ENCODE measurements around the gene STPG4.
A peak's percentile ranks its signal among the peaks of the same experiment; 100 is the strongest.

Gene STPG4

DNA sequence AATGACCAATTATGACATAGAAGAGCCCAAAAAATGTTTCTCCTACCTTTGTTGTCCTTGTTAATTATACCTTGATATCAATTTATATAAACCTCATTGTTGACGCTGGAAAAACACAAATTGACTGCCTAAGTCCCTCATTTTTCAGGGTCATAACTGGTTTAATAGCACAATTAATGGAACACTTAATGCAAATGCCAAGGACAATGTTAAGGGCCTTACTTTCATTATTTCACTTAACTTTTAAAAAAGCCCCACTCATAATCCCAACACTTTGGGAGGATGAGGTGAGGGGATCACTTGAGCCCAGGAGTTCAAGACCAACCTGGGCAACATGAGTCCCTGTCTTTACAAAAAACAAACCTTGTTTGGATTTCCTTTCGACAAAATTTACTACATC lies 3.5 kb upstream of the STPG4 start:
- H3K9me3 ChIP-seq (ENCODE audit: control insufficient read depth, insufficient read depth, low read length) = no peaks in the 10 kb centered on the region
- no peaks in the 10 kb centered on the region for H3K4me1 ChIP-seq (ENCODE audit: control insufficient read depth, insufficient read depth, low read length)
- no peak overlapping the region for H3K9ac ChIP-seq (ENCODE audit: low read depth, low read length)
- no peak overlapping the region for H3K27ac ChIP-seq (ENCODE audit: low read depth, low read length)
- H3K27me3 ChIP-seq (ENCODE audit: control insufficient read depth, insufficient read depth, low read length) = no peaks in the 10 kb centered on the region
- peaks cover 55% of the 10 kb centered on the region for H3K36me3 ChIP-seq (ENCODE audit: control insufficient read depth, insufficient read depth, low read length)
- H3K4me3 ChIP-seq (ENCODE audit: low read depth, low read length) = no peak overlapping the region

DNA sequence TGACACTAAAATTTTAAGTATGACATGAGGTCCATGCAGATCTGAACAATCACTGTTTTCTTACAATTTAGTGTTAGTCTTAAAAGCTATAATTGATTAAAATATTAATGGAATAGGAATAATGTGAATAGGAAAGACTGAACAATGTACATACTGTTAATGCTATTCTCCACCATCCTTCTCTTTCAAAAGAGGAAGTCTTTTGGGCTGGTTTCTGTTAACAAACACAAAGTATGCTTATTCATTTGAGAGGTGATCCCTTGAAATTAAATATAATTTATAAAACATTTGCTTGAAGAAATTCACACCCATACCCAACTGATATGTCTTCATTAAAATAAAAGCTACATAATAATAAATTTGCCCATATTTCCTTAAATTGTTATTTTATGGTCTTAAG lies 2.3 kb downstream of the STPG4 start:
- Histone ChIP-seq H3K4me1 (ENCODE audit: control insufficient read depth, insufficient read depth, low read length) (no peaks in the 10 kb centered on the region), H3K27ac (ENCODE audit: low read depth, low read length) (no peak overlapping the region), H3K36me3 (ENCODE audit: control insufficient read depth, insufficient read depth, low read length) (peaks cover 32% of the 10 kb centered on the region), H3K9ac (ENCODE audit: low read depth, low read length) (no peak overlapping the region), H3K4me3 (ENCODE audit: low read depth, low read length) (no peak overlapping the region), H3K27me3 (ENCODE audit: control insufficient read depth, insufficient read depth, low read length) (no peaks in the 10 kb centered on the region), H3K9me3 (ENCODE audit: control insufficient read depth, insufficient read depth, low read length) (no peaks in the 10 kb centered on the region)

DNA sequence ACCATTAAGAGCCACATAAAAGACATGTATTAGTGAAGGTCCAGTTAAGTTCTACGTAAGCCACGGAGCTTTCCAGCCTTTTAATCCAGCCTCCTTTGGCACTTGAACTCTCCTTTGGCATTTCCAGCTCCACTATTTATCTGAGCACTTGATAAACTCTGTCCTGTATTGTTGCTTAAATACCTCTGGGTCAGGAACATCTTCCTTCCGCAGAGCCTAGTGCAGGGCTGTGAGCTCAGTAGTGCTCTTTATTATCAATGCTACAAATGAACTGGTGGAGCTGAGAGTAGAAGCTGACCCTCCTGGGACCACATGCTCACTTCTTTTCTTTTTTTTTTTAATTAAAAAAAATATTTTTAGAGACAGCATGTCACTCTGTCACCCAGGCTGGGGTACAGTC lies 4.9 kb downstream of the STPG4 start:
- no peaks in the 10 kb centered on the region for H3K4me1 ChIP-seq (ENCODE audit: control insufficient read depth, insufficient read depth, low read length)
- H3K27ac ChIP-seq (ENCODE audit: low read depth, low read length) = no peak overlapping the region
- H3K9ac ChIP-seq (ENCODE audit: low read depth, low read length) = no peak overlapping the region
- peaks cover 36% of the 10 kb centered on the region for H3K36me3 ChIP-seq (ENCODE audit: control insufficient read depth, insufficient read depth, low read length)
- H3K9me3 ChIP-seq (ENCODE audit: control insufficient read depth, insufficient read depth, low read length) = no peaks in the 10 kb centered on the region
- H3K27me3 ChIP-seq (ENCODE audit: control insufficient read depth, insufficient read depth, low read length) = no peaks in the 10 kb centered on the region
- H3K4me3 ChIP-seq (ENCODE audit: low read depth, low read length) = no peak overlapping the region

DNA sequence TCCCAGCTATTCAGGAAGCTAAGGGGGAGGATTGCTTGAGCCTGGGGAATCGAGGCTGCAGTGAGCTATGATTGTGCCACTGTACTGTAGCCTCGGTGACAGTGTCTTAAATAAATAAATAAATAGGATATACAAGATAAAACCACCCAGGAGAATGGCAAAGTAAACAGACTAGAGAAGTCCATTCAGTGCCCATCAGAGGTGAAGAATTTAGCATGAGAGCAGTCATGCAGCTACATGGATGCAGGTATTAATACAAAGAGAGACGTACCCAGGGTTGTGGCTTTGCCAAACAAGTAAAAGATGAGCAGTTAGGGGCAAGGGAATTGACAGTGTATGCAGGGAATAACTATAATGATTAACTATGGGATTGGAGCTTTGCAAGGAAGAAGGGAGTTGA lies 8.1 kb downstream of the STPG4 start:
- Histone ChIP-seq H3K4me1 (ENCODE audit: control insufficient read depth, insufficient read depth, low read length) (no peaks in the 10 kb centered on the region), H3K9ac (ENCODE audit: low read depth, low read length) (no peak overlapping the region), H3K9me3 (ENCODE audit: control insufficient read depth, insufficient read depth, low read length) (no peaks in the 10 kb centered on the region), H3K27me3 (ENCODE audit: control insufficient read depth, insufficient read depth, low read length) (no peaks in the 10 kb centered on the region), H3K27ac (ENCODE audit: low read depth, low read length) (no peak overlapping the region), H3K4me3 (ENCODE audit: low read depth, low read length) (no peak overlapping the region), H3K36me3 (ENCODE audit: control insufficient read depth, insufficient read depth, low read length) (peaks cover 27% of the 10 kb centered on the region)

DNA sequence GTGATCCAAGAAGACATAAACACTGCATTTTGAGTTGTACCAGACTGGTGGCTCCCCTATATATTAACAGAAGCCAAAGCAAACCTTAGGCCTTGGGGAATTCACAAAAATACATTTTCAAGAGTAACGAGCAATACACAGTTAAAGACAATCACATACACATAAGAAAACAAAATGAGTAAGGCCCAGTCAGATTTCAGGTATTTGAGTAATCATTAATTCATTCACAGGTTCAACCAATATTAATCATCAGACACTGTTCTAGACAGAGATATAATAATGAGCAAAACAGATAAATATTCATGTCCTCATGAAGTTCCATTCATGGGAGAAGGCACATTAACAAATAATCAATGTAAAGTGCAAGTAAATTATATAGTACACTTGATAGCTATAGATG lies 9.6 kb downstream of the STPG4 start:
- H3K27me3 ChIP-seq (ENCODE audit: control insufficient read depth, insufficient read depth, low read length) = no peaks in the 10 kb centered on the region
- H3K4me3 ChIP-seq (ENCODE audit: low read depth, low read length) = no peak overlapping the region
- H3K36me3 ChIP-seq (ENCODE audit: control insufficient read depth, insufficient read depth, low read length) = peaks cover 21% of the 10 kb centered on the region
- H3K9ac ChIP-seq (ENCODE audit: low read depth, low read length) = no peak overlapping the region
- H3K4me1 ChIP-seq (ENCODE audit: control insufficient read depth, insufficient read depth, low read length) = no peaks in the 10 kb centered on the region
- H3K27ac ChIP-seq (ENCODE audit: low read depth, low read length) = no peak overlapping the region
- no peaks in the 10 kb centered on the region for H3K9me3 ChIP-seq (ENCODE audit: control insufficient read depth, insufficient read depth, low read length)

DNA sequence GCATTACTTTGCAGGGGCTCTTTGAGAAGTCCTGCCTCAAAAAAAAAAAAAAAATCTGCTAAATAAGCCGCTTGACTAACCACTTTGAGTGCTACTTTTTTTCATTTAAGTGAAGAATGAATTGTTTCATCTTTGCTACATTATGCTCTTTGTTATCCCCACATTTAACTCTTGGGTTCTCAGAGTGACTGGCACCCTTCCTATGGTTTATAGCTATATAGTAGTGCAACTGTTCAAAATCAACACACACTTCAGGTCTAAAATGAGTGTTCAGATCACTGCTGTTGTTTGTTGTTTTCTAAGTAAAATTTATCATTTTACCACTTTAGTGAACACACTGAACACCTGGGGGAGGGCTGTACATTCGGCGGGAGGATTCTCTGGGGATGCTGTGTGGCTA lies 13.6 kb downstream of the STPG4 start:
- Histone ChIP-seq H3K36me3 (ENCODE audit: control insufficient read depth, insufficient read depth, low read length) (0 out of 2 replicates have a peak, but pooled peaks cover 5% of the 10 kb centered on the region), H3K27me3 (ENCODE audit: control insufficient read depth, insufficient read depth, low read length) (no peaks in the 10 kb centered on the region), H3K4me3 (ENCODE audit: low read depth, low read length) (no peak overlapping the region)

DNA sequence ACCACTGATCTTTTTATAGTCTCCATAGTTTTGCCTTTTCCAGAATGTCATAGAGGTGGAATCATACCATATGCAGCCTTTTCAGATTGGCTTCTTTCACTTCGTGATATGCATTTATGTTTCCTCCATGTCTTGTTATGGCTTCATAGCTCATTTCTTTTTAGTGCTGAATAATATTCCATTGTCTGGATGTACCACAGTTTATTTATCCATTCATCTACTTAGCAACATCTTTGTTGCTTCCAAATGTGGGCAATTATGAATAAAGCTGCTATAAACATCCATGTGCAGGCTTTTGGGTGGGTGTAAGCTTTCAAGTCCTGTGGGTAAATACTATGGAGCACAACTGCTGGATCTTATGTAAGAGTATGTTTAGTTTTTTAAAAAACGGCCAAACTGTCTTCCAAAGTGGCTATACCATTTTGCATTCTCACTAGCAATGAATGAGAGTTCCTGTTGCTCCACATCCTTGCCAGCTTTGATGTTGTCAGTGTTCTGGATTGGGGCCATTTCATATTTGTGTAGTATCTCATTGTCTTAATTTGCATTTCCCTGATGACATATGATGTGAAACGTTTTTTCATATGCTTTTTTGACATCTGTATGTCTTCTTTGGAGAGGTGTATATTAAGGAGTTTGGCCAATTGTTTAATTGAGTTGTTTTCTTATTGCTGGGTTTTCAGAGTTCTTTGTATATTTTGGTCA lies 20.6 kb downstream of the STPG4 start:
- Histone ChIP-seq H3K27me3 (ENCODE audit: control insufficient read depth, insufficient read depth, low read length) (no peaks in the 10 kb centered on the region), H3K27ac (ENCODE audit: low read depth, low read length) (no peak overlapping the region), H3K9ac (ENCODE audit: low read depth, low read length) (no peak overlapping the region)

More for the DNA sequence above, 13.6 kb downstream of the STPG4 start:
- Histone ChIP-seq H3K4me1 (ENCODE audit: control insufficient read depth, insufficient read depth, low read length) (no peaks in the 10 kb centered on the region), H3K9me3 (ENCODE audit: control insufficient read depth, insufficient read depth, low read length) (no peaks in the 10 kb centered on the region), H3K9ac (ENCODE audit: low read depth, low read length) (no peak overlapping the region), H3K27ac (ENCODE audit: low read depth, low read length) (no peak overlapping the region)

DNA sequence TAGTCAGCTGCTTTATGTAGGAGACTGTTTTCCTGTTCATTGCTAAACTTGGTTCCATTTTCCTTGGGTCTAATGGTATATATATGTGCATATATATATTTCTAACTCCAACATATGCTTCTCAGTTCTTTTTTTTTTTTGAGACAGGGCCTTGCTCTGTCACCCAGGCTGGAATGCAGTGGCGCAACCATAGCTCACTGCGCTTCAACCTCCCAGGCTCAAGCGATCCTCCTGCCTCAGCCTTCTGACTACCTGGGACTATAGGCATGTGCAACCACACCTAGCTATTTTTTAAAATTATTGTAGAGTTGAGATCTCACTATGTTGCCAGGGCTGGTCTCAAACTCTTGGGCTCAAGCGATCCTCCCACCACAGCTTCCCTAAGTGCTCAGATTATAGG lies 22.1 kb downstream of the STPG4 start:
- Histone ChIP-seq H3K27ac (ENCODE audit: low read depth, low read length) (no peak overlapping the region), H3K27me3 (ENCODE audit: control insufficient read depth, insufficient read depth, low read length) (no peaks in the 10 kb centered on the region), H3K4me1 (ENCODE audit: control insufficient read depth, insufficient read depth, low read length) (peaks cover 11% of the 10 kb centered on the region; the same call in 1 of the 2 replicates), H3K9ac (ENCODE audit: low read depth, low read length) (no peak overlapping the region), H3K9me3 (ENCODE audit: control insufficient read depth, insufficient read depth, low read length) (no peaks in the 10 kb centered on the region; the same call in 1 of the 2 replicates), H3K36me3 (ENCODE audit: control insufficient read depth, insufficient read depth, low read length) (no peaks in the 10 kb centered on the region), H3K4me3 (ENCODE audit: low read depth, low read length) (no peak overlapping the region)

More for the DNA sequence above, 20.6 kb downstream of the STPG4 start:
- Histone ChIP-seq H3K4me3 (ENCODE audit: low read depth, low read length) (no peak overlapping the region), H3K36me3 (ENCODE audit: control insufficient read depth, insufficient read depth, low read length) (no peaks in the 10 kb centered on the region), H3K9me3 (ENCODE audit: control insufficient read depth, insufficient read depth, low read length) (no peaks in the 10 kb centered on the region; the same call in 1 of the 2 replicates), H3K4me1 (ENCODE audit: control insufficient read depth, insufficient read depth, low read length) (peaks cover under 1% of the 10 kb centered on the region; the same call in 1 of the 2 replicates)

DNA sequence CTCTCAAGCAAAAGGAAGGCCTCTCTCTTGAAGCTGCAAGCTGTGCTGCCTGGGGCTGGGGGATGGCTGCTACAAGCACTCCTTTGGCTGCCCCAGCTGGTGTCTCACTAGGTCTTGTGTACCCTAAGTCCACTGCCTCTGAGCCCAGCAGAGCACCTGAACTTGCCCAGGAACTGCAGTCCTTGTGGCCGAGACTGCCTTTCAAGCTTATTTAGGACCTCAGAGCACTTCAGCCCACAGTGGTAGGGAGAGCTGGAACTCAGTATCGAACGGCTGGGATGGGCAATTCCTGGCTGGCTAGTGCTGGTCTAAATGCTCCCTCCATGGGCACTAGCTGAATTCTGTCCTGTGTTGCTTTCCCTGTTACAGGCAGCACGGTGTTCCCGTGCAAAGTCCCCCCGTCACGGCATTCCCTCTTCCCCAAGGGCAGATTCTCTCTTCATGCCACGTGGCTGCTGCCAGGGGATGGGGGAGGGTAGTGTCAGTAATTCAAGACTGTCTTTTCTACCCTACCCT lies 25.9 kb downstream of the STPG4 start:
- Histone ChIP-seq H3K36me3 (ENCODE audit: control insufficient read depth, insufficient read depth, low read length) (no peaks in the 10 kb centered on the region), H3K9ac (ENCODE audit: low read depth, low read length) (0 out of 2 replicates have a peak overlapping the region, but pooled peaks have one; percentile 11), H3K4me3 (ENCODE audit: low read depth, low read length) (no peak overlapping the region), H3K27me3 (ENCODE audit: control insufficient read depth, insufficient read depth, low read length) (no peaks in the 10 kb centered on the region), H3K27ac (ENCODE audit: low read depth, low read length) (no peak overlapping the region), H3K9me3 (ENCODE audit: control insufficient read depth, insufficient read depth, low read length) (no peaks in the 10 kb centered on the region), H3K4me1 (ENCODE audit: control insufficient read depth, insufficient read depth, low read length) (peaks cover 11% of the 10 kb centered on the region; the same call in 1 of the 2 replicates)

GRCh38 chr2:47128705-47129104 lies 26.4 kb downstream of the STPG4 start:
- Histone ChIP-seq H3K27ac (ENCODE audit: low read depth, low read length) (no peak overlapping the region), H3K4me3 (ENCODE audit: low read depth, low read length) (no peak overlapping the region)

GRCh38 chr2:47127862-47128543 lies 27.1 kb downstream of the STPG4 start:
- no peaks in the 10 kb centered on the region for H3K9me3 ChIP-seq (ENCODE audit: control insufficient read depth, insufficient read depth, low read length)
- no peak overlapping the region for H3K4me3 ChIP-seq (ENCODE audit: low read depth, low read length)
- peaks cover 11% of the 10 kb centered on the region; the same call in 1 of the 2 replicates for H3K4me1 ChIP-seq (ENCODE audit: control insufficient read depth, insufficient read depth, low read length)
- H3K9ac ChIP-seq (ENCODE audit: low read depth, low read length) = no peak overlapping the region
- H3K36me3 ChIP-seq (ENCODE audit: control insufficient read depth, insufficient read depth, low read length) = no peaks in the 10 kb centered on the region
- no peaks in the 10 kb centered on the region for H3K27me3 ChIP-seq (ENCODE audit: control insufficient read depth, insufficient read depth, low read length)
- H3K27ac ChIP-seq (ENCODE audit: low read depth, low read length) = no peak overlapping the region

More at GRCh38 chr2:47128705-47129104, 26.4 kb downstream of the STPG4 start:
- peaks cover 11% of the 10 kb centered on the region; the same call in 1 of the 2 replicates for H3K4me1 ChIP-seq (ENCODE audit: control insufficient read depth, insufficient read depth, low read length)
- H3K9ac ChIP-seq (ENCODE audit: low read depth, low read length) = no peak overlapping the region
- no peaks in the 10 kb centered on the region for H3K9me3 ChIP-seq (ENCODE audit: control insufficient read depth, insufficient read depth, low read length)
- no peaks in the 10 kb centered on the region for H3K27me3 ChIP-seq (ENCODE audit: control insufficient read depth, insufficient read depth, low read length)
- H3K36me3 ChIP-seq (ENCODE audit: control insufficient read depth, insufficient read depth, low read length) = no peaks in the 10 kb centered on the region

All from HUES48 (cell line).